AG04449 (cell line): ENCODE results near the gene MED13L.

ENCODE experiments used
- CTCF ChIA-PET: fragments of 350-600 bp; formaldehyde crosslinking; extraction: SDS; loops from one replicate; lab custom pipeline; 2021; ENCODE audit warnings: antibody characterized with exemption; lab: Yijun Ruan, JAX
- POLR2A ChIA-PET: fragments of 400-600, 350-600 bp; formaldehyde crosslinking; extraction: SDS; loops from one replicate; lab custom pipeline; 2020; ENCODE audit warnings: antibody characterized with exemption, inconsistent platforms; lab: Yijun Ruan, JAX
- DNase-seq: peaks from one replicate; pipeline ENCODE4 v3.0.0-alpha.2; 2010; ENCODE audit warnings: low read depth, low spot score
- H3K4me3 ChIP-seq: 2 replicates; pipeline ENCODE4 v1.5.1; 2011; ENCODE audit warnings: low read depth, mild to moderate bottlenecking, control low read depth, low read length
- TF ChIP-seq, protein P1 (sequence below): IDR thresholded peaks from one replicate; pipeline ENCODE4 v1.5.1; 2011; ENCODE audit warnings: mild to moderate bottlenecking, moderate library complexity, low read length, control low read depth, inconsistent platforms; ENCODE audit not compliant: insufficient read depth; ENCODE audit errors: missing control alignments

Gene MED13L

DNA sequence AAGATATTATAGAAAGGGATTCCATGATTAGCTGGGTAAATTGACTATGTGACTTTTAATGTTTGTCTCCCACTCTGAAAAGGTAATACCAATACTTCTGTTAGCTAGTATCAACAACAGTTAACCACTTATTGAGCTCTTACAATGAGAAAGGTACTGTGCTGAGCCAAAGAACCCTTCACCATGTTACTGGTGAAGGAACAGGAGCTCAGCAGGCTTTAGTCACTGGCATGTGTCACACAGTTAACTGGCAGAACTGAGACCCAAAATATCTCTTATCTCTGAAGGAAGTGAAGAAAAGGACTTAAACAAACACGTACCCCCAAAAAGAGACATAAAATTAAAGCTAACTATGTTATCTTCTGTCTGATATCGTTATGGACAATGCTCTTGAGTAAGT is 170.6 kb downstream of the MED13L start:
- CTCF ChIA-PET = interaction anchor here (0.9 to 1.0 kb wide), 2 partner anchors 9 to 12 kb away, joined by 3 read pairs; no protein-coding TSS in a partner anchor
- POLR2A ChIA-PET = no interaction called here
- H3K4me3 ChIP-seq = no peak overlapping the region
- DNase-seq = no peak
- TF ChIP-seq, protein P1, sequence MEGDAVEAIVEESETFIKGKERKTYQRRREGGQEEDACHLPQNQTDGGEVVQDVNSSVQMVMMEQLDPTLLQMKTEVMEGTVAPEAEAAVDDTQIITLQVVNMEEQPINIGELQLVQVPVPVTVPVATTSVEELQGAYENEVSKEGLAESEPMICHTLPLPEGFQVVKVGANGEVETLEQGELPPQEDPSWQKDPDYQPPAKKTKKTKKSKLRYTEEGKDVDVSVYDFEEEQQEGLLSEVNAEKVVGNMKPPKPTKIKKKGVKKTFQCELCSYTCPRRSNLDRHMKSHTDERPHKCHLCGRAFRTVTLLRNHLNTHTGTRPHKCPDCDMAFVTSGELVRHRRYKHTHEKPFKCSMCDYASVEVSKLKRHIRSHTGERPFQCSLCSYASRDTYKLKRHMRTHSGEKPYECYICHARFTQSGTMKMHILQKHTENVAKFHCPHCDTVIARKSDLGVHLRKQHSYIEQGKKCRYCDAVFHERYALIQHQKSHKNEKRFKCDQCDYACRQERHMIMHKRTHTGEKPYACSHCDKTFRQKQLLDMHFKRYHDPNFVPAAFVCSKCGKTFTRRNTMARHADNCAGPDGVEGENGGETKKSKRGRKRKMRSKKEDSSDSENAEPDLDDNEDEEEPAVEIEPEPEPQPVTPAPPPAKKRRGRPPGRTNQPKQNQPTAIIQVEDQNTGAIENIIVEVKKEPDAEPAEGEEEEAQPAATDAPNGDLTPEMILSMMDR = no peak

DNA sequence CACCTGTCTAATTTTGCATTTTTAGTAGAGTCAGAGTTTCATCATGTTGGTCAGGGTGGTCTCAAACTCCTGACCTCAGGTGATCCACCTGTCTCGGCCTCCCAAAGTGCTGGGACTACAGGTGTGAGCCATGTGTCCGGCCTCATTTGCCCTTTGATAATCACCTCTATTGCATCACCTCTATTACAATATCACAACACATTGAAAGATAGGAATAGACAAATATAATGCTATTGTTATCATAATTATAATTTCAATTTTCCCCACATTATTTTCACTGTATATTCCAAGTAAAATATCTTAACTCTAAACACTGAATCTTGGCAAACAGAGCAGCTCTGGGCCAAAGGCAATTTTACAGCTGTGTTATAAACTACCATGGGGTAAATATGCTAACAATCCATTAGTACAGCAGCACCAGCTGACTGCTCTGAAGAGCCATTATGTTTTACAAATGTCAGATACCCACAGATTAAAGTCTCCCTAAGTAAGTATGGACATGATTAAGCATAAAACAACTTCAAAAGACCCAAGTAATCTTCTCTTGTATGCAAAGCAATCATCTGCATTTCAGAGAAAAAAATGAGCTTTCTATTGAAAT is 173.2 kb downstream of the MED13L start:
- ChIA-PET POLR2A (no interaction called here), CTCF (no interaction called here)
- no peak overlapping the region for H3K4me3 ChIP-seq
- TF ChIP-seq, protein P1 = no peak
- DNase-seq = no peak

DNA sequence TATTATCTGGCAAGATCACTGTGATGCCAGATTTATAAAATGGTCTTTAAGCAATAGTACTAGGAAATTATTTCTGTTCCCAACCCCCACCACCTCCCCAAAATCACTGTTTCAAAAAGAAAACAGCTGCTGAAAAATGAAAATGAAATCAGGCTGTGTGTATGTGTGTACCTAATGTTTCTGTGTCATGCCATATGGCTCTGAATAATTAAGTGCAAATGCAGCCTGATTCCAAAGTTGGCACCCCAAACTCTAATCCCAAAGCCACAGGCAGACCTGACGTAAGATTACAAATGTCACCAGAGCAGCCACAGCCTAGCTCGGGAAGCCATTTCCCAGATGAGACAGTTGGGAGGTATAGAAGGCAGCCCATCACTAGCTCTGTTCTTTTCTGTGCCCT is 175.5 kb downstream of the MED13L start:
- POLR2A ChIA-PET = no interaction called here
- TF ChIP-seq, protein P1 = no peak
- DNase-seq = no peak
- no peak overlapping the region for H3K4me3 ChIP-seq
- CTCF ChIA-PET = no interaction called here

DNA sequence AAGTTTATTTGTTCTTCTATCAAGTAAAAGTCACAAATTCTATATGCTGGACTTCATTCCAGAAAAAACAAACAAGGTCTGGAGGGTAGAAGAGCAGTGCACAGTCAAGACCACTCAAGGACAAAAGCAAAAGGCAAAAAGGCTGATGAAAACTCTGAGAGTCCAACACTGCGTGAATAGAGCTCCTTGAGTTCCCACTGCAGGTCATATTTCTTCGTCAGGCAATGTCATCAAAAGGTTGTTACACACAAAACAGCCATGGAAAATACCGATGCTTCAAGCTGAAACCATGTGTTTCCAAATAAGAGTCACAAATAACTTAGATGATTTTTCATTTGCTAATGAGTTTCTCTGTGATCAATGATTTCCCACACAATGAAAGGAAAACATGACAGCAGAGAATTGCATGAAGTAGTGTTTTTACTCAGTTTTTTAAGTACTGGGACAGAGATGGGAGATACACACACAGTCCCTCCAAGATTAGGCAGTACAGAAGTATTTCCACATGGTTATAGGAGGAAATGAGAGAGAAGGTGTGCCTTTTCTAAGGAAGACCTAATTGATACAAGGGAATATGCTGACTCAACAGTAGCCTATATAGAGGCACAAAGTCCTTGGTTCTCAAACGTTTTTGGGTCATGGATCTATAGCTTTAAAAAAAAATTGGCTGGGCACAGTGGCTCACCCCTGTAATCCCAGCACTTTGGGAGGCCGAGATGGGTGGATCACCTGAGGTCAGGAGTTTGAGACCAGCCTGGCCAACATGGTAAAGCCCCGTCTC is 177.7 kb downstream of the MED13L start:
- DNase-seq = no peak
- ChIA-PET POLR2A (no interaction called here), CTCF (no interaction called here)
- no peak overlapping the region for H3K4me3 ChIP-seq
- TF ChIP-seq, protein P1 = no peak

DNA sequence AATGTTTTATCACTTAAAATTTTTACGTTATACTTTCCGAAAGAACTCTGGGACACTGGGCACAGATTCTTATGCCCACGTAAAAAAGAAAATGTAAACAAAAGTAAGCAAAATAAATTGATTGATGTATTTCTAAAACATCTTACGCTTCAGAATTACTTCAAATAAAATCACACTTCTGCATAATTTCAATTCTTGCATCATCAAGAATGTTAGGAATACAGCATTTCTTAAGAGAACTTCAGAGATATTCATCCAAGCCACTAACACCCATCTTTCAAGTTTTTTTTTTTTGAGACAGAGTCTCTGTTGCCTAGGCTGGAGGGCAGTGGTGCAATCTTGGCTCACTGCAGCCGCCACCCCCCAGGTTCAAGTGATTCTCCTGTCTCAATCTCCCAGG is 180.6 kb downstream of the MED13L start:
- ChIA-PET POLR2A (no interaction called here), CTCF (no interaction called here)
- no peak overlapping the region for H3K4me3 ChIP-seq
- no peak for DNase-seq
- TF ChIP-seq, protein P1 = no peak

DNA sequence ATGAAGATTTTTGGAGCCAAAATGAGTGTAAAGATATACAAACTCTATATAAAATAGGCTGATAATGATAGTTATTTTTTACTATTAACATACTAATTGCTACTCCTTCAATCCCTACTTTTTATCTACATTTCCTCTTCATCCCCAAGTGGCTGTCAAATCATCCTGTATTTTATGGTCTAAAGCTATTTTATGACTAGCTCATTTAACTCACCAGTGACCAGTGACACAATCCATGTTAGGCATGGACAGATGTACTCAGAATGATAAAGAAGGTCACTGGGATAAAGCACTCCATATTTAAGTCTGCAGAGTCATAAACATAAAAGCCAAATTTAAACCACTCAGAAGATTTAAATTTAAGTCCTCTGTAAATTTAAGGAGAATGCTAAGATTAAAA is 183.0 kb downstream of the MED13L start:
- POLR2A ChIA-PET = no interaction called here
- CTCF ChIA-PET = interaction anchor here (0.9 to 1.4 kb wide), 2 partner anchors 13 to 19 kb away, joined by 3 read pairs; no protein-coding TSS in a partner anchor
- no peak for DNase-seq

More for the DNA sequence above, 183.0 kb downstream of the MED13L start:
- TF ChIP-seq, protein P1 = no peak
- no peak overlapping the region for H3K4me3 ChIP-seq
